Epithelial cell of alveolus of lung (primary cell): Measurements from ENCODE around the gene FASTK. TPM values are rescaled to one million over a fixed set of nuclear protein-coding genes. Genes with fewer than 3 reads are reported as not detected.

Experiments used
- total RNA-seq: library from RNA; depleted of rRNA; stranded (reverse); fragments of >200 nt; gene quantifications from 2 replicates; pipeline ENCODE4 v1.2.1, GENCODE V29; 2015

FASTK gene, protein sequence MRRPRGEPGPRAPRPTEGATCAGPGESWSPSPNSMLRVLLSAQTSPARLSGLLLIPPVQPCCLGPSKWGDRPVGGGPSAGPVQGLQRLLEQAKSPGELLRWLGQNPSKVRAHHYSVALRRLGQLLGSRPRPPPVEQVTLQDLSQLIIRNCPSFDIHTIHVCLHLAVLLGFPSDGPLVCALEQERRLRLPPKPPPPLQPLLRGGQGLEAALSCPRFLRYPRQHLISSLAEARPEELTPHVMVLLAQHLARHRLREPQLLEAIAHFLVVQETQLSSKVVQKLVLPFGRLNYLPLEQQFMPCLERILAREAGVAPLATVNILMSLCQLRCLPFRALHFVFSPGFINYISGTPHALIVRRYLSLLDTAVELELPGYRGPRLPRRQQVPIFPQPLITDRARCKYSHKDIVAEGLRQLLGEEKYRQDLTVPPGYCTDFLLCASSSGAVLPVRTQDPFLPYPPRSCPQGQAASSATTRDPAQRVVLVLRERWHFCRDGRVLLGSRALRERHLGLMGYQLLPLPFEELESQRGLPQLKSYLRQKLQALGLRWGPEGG
- 46.5 and 52.5 TPM in 2 replicates for total RNA-seq

GRCh38 chr7:151080522-151081169, at the start of gene FASTK:
Gene FASTK, minus strand, starts transcription at chr7:151080809. Its CDS starts 43 bp downstream, at chr7:151080766.

DNA sequence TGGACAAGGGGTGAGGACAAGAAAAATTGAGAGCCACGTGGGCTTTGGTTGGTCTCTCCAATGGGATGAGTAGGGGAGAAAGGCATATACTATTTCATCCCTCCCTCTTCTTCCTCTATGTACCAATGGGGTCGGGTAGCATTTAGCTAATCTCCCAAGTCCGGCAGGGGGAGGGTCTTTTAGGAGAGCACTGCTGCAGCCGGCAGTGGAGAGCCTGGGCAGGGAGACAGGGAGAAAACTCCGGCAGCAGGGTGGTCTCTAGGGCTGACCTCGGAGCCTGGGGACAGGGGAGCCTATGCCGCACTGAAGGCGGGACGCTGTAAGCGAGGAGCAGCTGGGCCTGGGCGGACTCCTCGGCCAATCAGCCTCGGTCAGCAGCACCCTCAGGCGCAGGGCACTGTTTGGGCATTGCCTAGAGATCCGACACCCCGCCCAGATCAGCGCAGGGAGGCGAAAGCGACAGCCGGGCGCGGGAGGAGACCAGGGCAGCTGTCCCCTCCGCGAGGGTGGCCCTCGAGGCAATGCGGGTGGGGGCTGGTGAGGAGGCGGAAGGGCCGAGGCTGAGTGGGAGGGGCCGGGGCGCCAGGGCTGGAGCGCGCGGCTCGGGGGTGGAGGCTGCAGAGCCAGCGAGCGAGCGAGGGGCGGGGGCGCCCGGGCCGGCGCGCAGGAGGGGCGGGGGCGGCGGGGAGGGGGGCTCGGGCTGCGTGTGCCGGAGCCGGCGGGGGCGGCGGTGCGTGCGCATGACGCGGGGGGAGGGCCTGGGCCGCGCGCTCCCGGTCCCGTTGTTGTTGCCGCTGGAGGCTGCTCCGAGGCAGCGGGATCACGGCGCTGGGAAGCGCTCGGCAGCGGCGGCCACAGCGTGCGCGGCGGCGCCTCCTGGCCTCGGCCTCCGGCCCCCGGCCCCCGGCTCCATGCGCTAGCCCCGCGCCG, 5.3 kb upstream of the FASTK start, which contains the start of gene AGAP3:
Gene AGAP3, plus strand, starts transcription at position 785 of the 930 bp plus-strand sequence. CDS start 267 bp downstream, outside the sequence.

DNA sequence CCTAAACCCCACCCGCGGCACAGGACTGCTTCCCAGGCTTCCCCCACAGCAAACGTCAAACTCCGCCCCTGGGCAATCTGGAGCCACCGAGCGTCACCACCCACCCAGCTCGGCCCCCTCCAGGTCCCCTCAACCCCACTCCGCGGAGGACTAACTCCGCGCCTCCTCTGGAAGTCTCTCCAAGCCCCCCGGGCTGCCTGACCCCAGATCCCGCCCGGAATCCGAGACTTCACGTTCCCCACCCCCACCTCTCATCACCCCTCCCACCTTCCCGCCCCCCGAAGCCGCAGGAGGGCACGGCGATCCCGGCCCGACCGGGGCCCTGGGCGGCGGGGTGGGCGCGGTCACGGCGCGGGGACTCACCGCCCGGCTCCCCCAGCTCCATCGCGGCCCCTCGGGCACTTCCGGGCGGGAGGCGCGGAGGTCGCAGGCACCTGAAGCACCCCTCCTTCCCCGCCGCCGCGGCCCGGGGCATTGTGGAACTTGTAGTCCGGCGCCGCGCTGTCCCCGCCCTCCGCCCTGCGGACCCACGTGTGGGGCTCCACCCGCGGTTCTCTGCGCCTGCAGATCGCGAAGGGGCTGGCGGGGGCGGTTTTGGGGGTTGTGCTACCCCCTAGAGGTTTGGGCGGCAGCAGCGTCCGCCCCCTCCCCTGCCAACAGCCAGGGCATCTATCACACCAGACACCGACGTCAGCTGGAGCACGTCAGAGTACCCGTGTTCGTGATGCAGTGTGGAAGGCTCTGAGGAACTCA, 2.6 kb upstream of the FASTK start, which contains the start of gene TMUB1:
Gene TMUB1, minus strand, starts transcription at position 423 of the 753 bp plus-strand sequence. CDS start 930 bp downstream, outside the sequence.

DNA sequence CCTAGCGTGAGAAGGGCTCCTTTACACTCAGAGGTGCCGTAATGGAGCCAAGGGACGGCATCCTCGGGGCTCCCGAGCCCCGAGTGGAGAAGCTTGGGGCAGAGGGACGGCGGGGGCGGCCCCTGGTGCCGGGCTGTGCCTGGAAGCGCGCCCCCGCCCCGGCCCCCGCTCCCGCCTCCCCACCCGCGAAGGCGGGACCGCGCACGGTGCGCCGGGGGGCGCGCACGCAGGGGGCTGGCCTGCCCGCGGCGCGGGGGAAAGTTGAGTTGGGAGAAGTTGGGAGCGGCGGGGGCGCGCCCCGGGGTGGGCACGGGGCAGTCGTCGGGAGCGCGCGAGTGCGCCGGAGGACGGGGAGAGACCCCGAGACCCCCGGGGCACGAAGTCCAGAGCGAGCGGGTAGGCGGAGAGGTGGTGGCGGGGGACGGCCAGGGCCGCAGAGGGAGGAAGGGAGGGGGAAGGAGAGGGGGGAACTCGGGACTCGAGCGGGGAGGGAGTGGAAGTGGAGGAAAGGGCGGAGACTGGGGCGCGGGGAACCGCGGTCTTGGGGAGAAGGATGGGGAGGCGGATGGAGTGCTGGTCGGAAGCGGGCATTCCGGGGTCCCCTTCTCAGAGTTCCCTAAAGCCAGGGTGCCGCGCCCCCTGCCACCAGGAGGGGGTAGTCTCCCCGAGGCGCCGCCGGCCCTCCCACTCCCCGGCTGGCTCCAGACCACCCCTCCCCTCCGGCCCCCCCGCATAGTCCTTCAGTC, 21.1 kb downstream of the FASTK start, which contains the start of gene SLC4A2:
Gene SLC4A2, plus strand, starts transcription at position 223 of the 746 bp plus-strand sequence. CDS start 2,399 bp downstream, outside the sequence.

DNA sequence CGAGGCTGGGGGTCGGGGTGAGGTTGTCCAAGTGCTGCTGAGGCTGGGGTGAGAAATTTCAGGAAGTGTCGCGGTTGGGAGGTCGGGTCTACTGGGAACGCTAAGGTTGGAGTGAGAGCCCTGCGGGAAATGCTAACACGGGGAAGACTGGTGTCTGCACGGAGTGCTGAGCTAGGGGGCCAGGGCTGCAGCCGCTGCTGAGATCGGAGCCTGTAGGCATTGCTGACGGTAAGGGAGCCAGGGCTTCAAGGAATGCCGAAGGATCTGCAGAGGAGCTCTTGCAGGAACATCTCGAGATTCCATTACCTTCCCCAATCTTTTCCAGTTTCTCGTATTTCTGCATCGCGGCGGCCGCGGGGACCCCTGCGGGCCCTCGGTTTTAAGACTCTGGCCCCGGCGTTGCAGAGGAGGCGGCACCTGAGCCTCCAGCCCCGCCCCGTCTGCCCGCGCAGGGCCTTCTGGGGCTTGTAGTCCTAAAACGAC, 23.1 kb downstream of the FASTK start, which contains the start of gene CDK5:
Gene CDK5, minus strand, starts transcription at position 392 of the 483 bp plus-strand sequence. Its CDS starts 49 bp downstream, at position 343.

GRCh38 chr7:151047976-151048815, 32.4 kb downstream of the FASTK start, which contains the start of gene ASIC3:
Gene ASIC3, plus strand, starts transcription at chr7:151048531. Its CDS starts 355 bp downstream, at chr7:151048886.

DNA sequence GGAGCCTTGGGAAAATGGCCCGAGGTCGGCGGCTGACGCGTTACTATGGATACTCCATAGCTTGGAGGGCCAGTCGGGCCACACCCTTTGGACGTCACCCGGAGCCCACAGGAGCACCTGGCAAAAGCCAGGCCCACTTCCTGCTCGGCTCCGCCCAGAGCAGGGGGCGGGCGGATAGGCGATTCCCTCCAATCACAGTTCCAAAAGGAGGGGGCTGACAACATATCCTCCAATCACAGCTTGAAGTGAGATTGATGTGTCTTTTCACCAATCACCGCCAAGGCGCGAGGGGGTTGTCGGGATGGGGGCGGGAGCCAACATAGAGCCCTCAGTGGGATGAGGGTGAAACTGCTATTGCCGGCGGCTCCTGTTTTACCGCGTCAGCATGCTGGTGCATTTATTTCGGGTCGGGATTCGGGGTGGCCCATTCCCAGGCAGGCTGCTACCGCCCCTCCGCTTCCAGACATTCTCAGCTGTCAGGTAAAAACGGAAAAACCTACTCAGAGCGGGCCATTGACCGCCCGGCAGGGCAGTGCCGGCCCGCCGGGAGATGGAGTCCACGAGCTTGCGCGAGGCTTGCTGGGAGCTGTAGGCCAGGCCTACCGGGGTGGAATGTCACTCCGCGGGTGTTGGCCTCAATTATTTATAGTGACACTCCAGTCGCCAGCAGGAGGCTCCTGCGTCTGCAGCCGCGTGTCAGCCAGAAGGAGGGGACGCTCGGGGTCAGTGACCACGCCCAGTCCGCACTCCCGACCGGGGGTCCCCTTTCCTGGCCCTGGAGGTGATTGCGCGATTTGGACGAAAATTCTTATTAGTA, 52.3 kb downstream of the FASTK start, which contains the start of gene ABCB8:
Gene ABCB8, plus strand, starts transcription at position 320 of the 817 bp plus-strand sequence. Its CDS starts 66 bp downstream, at position 386.

Other genes starting within 250 kb of the FASTK start
- gene AOC1, start 228.3 kb downstream of the FASTK start, total RNA-seq: not detected in 2 replicates
- under 0.01 and 0.16 TPM in 2 replicates for gene KCNH2, start 102.5 kb downstream of the FASTK start, total RNA-seq
- 1.4 and 4.5 TPM in 2 replicates for gene NOS3, start 89.8 kb downstream of the FASTK start, total RNA-seq
- 0.13 and 0.64 TPM in 2 replicates for gene ATG9B, start 56.3 kb downstream of the FASTK start, total RNA-seq
- 17.0 and 45.3 TPM in 2 replicates for gene ABCB8, start 52.4 kb downstream of the FASTK start, total RNA-seq
- 0.13 and 0.96 TPM in 2 replicates for gene ASIC3, start 32.3 kb downstream of the FASTK start, total RNA-seq
- gene CDK5, start 22.9 kb downstream of the FASTK start, total RNA-seq: 19.9 and 21.6 TPM in 2 replicates
- 98.3 and 113 TPM in 2 replicates for gene SLC4A2, start 21.2 kb downstream of the FASTK start, total RNA-seq
- gene TMUB1, start 2.7 kb upstream of the FASTK start, total RNA-seq: 55.1 and 58.2 TPM in 2 replicates
- gene AGAP3, start 5.7 kb upstream of the FASTK start, total RNA-seq: 25.5 and 34.6 TPM in 2 replicates
- gene GBX1, start 86.9 kb upstream of the FASTK start, total RNA-seq: not detected in 2 replicates
- gene ASB10, start 106.4 kb upstream of the FASTK start, total RNA-seq: not detected in 2 replicates
- not detected in 2 replicates for gene H2BK1, start 129.7 kb upstream of the FASTK start, total RNA-seq
- 44.6 and 54.8 TPM in 2 replicates for gene ABCF2, start 146.4 kb upstream of the FASTK start, total RNA-seq
- 74.2 and 81.2 TPM in 2 replicates for gene CHPF2, start 151.7 kb upstream of the FASTK start, total RNA-seq
- gene SMARCD3, start 167.9 kb upstream of the FASTK start, total RNA-seq: 23.7 and 51.5 TPM in 2 replicates